DMS53 treated with DMSO at 0.1 percent for 48 hours (cell line): Measurements from ENCODE around the gene PACS2.

Source experiments
- DNase-seq: peaks from one replicate; lab custom pipeline; 2025; ENCODE audit not compliant: unreplicated experiment; lab: John Stamatoyannopoulos, UW

The PACS2 gene

DNA sequence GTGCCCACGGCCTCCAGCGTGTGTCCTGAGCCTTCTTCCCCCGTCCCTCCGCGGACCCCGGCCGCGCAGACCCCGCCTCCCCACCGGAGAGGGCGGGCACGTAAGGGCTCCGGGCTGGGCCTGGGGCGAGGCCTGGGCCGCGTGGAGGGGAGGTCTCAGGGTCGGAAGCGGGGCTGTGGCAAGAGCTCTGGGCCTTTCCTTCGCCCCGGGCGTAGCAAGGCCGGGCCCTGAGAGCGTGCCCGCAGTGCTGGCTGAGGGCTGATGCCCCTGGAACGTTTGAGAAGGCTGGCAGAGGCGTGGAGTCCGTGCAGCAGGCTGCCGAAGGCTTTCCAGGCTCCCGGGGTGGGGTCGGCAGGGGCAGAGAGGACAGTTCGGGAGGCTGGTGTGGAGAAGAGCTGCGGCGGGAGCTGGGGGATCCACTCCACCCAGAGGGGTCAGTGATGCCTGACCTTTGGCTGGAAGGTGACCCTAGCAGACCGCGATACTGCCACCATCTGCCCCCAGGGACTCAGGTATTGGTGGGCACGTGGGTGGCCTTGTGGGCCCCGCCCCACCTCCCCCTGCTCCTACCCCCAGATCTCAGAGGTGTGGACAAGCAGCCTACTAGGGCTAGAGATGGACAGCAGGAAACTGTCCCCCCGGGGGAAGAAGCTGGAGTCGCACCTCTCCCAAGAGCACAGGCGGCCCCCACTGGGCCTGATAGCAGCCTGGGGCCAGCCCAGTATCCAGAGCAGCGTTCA lies 84.3 kb downstream of the PACS2 start:
- DNase-seq, result no peak

DNA sequence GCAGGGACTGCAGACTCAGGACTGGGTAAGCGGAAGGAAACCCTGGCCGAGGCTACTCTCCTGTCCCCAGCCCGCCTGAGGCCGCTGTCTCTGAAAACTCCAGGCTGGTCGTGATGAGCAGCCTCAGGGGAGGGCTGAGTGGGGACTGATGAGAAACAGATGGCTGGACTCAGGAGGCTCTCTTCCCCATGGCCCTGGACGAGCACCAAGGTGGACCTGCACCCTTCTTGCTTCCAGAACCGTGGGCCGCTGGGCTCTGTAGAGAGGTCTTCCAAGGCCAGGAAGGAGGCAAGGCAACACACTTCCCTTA lies 84.9 kb downstream of the PACS2 start:
- no peak for DNase-seq

- DNase-seq, result no peak
Observed at GRCh38 chr14:105400016-105400415, 85.5 kb downstream of the PACS2 start.

- DNase-seq, result no peak
Observed at GRCh38 chr14:105401699-105402098, 87.2 kb downstream of the PACS2 start.

DNA sequence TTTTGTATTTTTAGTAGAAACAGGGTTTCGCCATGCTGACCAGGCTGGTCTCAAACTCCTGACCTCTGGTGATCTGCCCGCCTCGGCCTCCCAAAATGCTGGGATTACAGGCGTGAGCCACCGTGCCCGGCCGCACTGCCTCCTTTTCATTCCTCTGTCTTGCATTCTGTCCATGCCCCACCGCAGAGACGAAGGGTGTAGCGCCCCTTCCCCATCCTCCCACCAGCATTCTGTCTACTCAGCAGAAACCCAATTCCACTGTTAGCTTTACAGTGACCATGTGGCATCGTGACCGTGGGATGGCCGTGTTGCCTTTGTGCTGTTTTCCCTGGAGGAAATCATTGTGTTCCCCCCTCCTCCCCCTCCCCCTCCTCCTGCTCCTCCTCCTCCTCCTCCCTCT lies 94.0 kb downstream of the PACS2 start:
- DNase-seq, result no peak

- no peak for DNase-seq
Observed at GRCh38 chr14:105409364-105409763, 94.8 kb downstream of the PACS2 start.

GRCh38 chr14:105410642-105411016 lies 96.1 kb downstream of the PACS2 start:
- no peak for DNase-seq

DNA sequence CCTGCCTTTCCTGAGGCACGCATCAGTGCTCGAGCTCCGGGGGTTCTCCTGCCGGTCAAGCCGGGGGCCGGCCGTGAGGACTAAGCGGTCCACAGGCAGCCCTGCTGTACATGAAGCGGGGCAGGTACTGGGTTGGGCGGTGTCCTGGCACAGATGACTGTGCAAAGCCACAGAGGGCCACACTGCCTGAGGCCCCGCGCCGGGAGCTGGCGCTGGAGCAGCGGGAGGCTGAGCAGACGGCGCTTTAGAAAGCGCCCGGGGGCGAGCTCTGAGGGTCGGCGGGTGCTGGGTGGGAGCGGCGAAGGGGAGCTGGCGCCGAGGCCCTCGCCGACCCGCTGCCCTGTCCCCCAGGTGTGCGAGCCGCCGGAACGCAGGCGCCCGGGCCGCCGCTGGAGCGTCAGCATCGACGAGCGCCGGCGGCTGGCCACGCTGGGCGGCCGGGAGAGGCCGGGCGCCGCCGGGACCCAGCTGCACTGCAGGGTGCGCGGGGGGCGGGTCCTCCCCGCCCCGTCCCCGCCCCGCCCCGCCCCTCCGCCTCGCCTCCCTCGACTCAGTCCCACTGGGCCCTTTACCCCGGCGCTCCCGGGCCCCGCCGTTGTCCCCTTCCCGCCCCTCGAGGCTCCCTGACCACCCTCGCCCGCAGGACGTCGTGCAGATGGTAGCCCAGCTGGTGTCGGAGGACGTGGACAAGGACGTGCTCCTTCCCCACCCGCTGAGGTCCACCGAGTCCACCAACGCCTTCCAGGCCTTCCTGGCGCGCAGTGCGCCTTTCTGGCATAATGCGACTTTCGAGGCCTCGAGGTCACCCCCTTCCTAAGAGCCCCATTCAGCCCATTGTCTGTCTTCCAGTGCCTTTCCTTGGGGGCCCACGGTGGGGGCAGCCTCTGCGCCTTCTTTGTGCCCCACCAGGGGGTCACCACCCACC lies 96.7 kb downstream of the PACS2 start:
- DNase-seq, result no peak

DNA sequence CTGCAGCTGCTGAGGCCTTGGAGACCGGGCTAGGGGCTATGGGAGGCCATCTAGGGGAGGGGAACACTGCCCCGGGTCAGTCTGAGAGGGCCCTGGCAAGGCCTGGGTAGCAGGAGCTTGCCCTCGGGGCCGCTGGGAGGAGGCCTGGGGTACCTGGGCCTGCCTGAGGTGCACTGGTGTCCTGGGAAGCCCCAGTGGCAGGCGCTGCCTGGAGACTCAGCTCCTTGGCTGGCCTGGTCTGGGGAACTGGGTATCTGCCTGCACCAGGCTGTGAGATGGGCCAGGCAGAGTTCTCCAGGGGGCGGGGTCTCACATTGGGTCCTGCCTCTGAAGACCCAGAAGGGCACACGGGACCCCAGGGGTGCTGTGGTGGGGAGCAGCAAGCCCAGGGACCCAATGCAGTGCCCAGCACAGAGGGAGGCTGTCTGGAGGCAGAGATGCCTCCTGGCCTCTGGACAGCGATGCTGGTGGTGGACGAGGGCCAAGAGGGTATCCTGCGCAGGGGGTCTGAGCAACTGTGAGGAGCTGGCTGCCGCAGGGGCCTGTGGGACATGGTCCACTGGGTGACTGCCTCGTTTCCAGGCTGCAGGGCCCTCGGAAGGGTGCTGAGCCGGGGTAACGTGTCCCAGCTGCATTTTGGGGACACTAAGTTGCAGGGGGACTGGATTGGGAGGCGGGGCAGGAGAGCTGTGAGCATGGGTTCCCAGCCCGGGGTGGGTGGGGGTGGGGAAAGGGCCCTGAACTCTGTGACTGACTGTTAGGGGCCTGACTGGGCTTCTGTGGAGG lies 97.6 kb downstream of the PACS2 start:
- DNase-seq, result no peak

GRCh38 chr14:105412771-105413543 lies 98.4 kb downstream of the PACS2 start:
- DNase-seq, result peak; percentile 10

DNA sequence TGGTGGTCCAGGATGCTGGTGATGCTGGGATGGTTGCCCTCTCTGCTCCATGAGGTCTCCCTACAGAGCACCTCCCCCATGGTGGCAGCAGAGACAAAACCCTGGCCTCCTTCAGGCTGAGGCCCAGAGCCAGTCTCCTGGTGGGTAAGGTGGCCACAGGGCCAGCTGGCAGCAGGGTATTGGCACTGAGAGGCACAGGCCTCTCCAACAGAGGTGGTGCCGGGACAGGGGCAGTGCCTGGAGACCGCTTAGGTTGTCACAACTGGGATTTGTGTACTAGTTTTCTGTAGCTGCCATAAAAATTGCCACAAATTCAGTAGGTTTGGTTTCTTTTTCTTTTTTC lies 99.0 kb downstream of the PACS2 start:
- DNase-seq, result no peak

DNA sequence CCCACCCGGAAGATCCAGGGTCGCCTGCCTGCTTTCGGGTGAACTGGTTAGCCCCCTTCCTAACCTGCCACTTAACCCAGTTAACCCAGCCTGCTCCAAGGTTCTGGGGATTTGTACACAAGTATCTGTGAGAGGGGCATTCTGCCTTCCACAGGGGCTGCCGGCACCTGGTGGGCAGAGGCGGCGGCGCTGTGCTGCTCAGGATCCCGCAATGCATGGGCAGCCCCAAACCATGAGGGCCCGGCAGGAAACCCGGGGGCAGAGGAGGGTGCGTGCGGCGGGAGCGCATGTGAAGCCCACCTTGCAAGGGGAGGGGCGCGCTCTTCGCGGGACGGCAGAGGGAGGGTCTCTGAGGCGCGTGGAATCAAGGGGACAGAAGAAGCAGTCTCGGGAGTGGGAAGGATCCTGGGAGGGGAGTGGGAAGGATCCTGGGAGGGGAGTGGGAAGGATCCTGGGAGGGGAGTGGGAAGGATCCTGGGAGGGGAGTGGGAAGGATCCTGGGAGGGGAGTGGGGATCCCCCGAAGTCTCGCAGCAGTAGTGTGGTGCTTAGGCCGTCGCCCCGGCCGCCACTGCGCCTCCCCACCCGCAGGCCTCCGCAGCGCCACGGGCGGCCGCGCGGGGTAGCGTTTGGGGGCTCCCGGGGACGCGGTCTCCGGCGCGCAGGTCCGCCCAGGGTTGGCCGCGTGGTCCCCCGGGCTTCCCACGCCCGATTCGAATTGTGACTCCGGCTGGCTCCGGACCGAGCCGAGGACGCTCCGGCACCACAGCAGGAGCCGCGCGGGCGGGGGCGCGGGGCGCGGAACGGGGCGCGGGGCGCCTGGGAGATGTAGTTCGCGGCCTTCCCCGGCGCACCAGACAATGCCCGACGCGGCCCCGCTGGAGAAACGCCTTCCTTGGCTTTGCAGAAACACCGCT lies 100.2 kb downstream of the PACS2 start:
- DNase-seq, result no peak

GRCh38 chr14:105415481-105416428 lies 101.2 kb downstream of the PACS2 start:
- no peak for DNase-seq

- DNase-seq, result no peak
Observed at GRCh38 chr14:105416671-105417070, 102.1 kb downstream of the PACS2 start.

- DNase-seq, result no peak
Observed at GRCh38 chr14:105417690-105418121, 103.2 kb downstream of the PACS2 start.

GRCh38 chr14:105418269-105419194 lies 104.0 kb downstream of the PACS2 start:
- no peak for DNase-seq

GRCh38 chr14:105419195-105420091 lies 104.9 kb downstream of the PACS2 start, which contains the start of gene MTA1:
TSS of gene MTA1 (plus strand) at chr14:105419827. CDS start at chr14:105420036, 209 bp downstream.
- DNase-seq, result no peak
